Right lung (tissue), 5 donors: ENCODE data around the gene PARK7. TPM values are rescaled to one million over a fixed set of nuclear protein-coding genes. Genes with fewer than 3 reads are reported as not detected.
"Not testable (repeated sequence)": the region's sequence is repeated elsewhere in the genome, so short reads cannot be mapped to it uniquely, and the experiment has no call there.

ENCODE experiments used
- DNase-seq, 2 donors: peaks; one replicate each; pipeline ENCODE4 v3.0.0-alpha.2; 2013
- polyA plus RNA-seq, 5 donors: library from polyadenylated mRNA; unstranded; fragments of 120-200 nt; gene quantifications; one replicate each; pipeline versions ENCODE4 v1.2.1 to v1.2.3, GENCODE V29; 2013; ENCODE audit warnings: inconsistent platforms in 1 of 5, low replicate concordance in 1 of 5; ENCODE audit not compliant: insufficient read length in 5 of 5, insufficient read depth in 1 of 5

The PARK7 gene
- polyA plus RNA-seq, 5 donors: 270 to 347 (median 299) TPM

DNA sequence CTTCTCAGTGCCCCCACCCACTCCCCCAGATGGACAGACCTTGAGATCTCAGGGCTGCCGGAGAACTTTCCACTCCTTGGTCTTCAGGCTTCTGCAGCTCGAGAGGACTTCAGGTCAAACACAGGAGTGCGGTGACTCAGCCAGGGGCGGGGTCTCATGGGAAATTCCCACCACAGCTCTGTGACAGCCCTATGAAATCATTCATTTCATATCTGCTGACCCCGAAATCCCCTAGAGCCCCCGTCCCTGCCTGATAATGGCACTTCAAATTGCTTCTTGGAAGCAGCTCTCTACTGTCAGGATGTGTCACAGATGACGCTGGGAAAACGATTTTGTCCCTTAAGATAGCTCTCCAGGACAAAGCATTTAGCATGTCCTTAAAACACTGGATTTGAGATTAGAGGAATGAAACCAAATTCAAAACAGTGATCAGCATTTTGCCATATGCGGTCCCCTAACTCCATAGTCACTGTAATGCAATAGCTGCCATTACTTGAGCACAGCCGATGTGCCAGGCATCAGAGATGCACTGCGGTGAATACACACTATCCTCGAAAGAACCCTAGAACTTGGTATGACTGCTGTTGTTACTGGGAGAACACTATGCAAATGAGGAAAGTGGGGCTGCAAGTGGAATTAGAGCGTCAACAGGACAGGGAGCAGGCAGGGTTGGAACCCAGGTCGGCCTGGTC lies 20.6 kb upstream of the PARK7 start, which contains the start of gene TNFRSF9:
Gene TNFRSF9, minus strand, starts transcription at position 95 of the 692 bp plus-strand sequence. CDS start 845 bp downstream, outside the sequence.
- DNase-seq: no peak

DNA sequence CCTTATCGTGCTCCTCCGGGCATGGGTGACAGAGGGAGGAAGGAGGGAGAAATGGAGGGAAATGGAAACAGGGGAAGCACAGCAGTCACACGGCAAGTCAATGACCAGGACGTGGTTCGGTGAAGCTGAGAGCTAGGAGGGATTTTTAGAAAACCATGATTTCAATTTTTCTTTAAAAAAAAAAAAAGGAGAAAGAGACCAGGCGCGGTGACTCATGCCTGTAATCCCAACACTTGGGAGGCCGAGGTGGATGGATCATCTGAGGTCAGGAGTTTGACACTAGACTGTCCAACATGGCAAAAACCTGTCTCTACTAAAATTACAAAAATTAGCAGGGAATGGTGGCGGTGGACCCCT lies 20.1 kb upstream of the PARK7 start:
- no peak for DNase-seq

GRCh38 chr1:7942214-7942921 lies 19.1 kb upstream of the PARK7 start:
- DNase-seq: peak in 1 of 2 donors; percentile 33

- DNase-seq: no peak
These were observed 18.3 kb upstream of the PARK7 start for GRCh38 chr1:7943251-7943650.

DNA sequence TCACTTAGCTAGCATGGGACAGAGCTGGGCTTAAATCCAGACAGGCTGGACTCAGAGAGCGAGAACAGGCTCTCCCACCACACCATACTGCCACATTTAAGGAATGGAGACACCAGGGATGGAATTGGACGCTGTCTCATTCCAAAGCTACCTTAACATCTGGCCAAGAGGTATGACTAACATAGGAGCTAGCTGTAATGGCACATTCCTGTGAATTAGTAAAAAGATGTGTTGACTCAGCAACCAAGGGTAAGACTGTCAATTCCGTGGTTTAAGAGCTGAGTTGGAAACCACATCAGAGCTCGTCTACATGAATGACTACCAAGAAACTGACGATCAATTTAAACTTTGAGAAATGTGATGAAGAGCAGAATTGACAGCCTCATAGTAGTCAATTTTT lies 12.6 kb upstream of the PARK7 start:
- no peak for DNase-seq

GRCh38 chr1:7952791-7953190 lies 8.7 kb upstream of the PARK7 start:
- DNase-seq: not testable (repeated sequence)

DNA sequence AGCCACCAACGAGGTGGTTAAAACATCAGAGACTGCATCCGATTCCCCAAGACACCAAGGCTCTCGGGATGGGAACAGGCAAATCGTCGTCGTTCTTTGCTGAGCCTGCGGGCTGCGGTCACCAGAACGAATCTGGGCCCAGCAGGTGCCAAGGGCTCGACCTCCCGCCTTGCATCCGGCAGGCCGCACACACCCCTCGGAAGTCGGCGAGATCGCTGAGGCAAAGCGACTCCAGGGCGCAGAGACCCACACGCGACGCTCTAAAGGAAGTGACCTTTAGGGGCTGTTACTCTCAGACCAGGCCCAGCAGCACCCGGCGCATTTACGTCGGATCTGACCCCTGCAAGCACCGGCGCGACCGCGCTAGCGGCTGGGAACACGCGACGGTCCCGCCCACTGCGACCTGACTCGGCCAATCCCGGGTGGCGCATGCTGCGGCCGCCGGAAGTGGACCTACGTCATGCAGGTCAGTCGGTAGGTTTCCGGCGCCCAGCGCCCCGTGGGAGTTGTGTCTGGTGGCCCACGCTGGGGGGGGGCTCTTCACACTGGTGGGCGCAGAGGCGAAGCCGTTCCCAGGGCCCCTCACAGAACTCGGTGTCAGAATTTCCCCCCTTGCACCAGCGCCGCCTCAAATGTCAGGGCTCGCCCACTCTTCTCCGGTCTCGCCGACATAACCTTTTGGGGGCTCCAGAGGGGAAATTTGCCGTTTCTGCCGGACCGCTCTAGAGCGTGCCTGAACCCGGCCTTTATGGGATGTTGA lies 7.5 kb upstream of the PARK7 start:
- DNase-seq: peak; percentile 85 to 87

DNA sequence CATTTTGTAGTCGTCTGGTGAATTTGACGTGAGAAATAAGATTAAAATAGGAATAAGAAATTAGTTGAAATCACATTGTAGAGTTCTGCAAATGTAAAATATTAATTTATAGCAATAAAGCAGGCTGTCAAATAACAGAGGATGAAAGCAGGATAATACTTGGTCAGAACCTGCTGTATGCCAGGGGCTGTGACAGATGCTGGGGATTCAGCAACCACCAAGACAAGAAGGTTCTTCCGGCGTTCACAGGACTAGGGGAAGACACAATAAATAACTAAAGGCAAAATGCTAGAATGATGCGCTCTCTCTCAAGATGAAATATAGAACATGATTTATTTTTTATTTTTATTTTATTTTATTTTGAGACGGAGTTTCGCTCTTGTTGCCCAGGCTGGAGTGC lies 6.8 kb upstream of the PARK7 start:
- no peak for DNase-seq

DNA sequence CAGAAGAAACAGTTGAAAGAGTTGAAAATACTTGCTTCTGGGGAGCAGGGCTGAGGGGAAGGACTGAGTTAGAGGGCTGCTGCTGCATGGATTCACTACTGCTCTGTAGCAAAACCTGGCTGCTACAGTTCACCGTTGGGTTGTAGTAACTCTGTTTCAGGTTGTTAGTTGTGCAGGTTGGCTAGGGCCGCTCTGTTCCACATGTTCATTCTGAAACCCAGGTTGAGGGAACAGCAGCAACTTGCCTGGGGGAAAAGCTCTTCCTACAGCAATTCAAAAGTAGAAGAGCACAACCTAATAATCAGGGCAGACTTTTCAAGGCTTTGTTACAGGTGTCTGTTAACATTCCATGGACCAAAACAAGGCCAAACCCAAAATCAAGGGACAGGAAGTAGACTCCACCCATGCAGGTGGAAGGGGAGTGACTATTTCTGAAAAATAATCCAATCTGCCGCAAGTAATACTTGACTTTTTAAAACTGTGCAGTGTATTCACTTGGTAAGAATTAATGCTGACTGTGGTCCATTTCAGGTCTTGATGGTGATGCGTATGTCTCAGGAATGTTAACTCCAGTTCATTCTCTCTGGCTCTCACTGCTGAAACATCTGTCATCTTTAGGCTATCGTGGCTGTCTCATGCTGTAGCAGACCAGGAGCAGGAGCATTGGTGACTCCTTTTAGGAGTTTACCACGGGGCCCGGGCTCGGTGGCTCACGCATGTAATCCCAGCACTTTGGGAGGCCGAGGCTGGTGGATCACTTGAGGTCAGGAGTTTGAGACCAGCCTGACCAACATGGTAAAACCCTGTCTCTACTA lies 5.1 kb upstream of the PARK7 start:
- DNase-seq: no peak

- no peak for DNase-seq
These were observed 1.3 kb upstream of the PARK7 start for GRCh38 chr1:7960165-7960564.

- DNase-seq: no peak
These were observed 670 bp upstream of the PARK7 start for GRCh38 chr1:7960867-7961215.

DNA sequence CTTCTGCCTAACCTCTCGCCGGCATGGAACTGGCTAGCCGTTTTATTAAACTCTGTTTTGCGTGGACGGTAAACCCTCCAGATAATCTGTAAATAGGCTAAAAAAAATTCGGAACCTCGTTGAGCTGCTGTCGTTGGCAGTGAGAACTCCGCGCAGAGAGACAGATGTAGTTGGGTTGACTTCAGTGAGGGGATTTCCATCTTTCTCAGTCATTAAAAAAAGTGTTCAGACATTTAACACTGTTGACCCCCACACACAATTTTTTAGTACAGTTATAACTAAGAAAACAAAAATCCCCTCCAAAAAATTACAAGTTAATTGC lies 464 bp downstream of the PARK7 start:
- DNase-seq: no peak

GRCh38 chr1:7962636-7963377 lies 1.3 kb downstream of the PARK7 start:
- no peak for DNase-seq

DNA sequence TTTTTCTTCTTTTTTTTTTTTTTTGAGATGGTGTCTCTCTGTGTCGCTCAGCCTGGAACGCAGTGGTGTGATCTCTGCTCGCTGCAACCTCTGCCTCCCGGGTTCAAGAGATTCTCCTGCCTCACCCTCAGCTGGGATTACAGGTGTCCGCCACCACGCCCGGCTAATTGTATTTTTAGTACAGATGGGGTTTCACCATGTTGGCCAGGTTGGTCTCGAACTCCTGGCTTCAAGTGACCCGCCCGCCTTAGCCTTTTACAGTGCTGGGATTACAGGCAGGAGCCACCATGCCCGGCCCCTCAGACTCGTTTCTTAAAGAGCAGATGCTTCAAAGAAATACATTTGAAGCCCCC lies 1.8 kb downstream of the PARK7 start:
- DNase-seq: not testable (repeated sequence)

- DNase-seq: not testable (repeated sequence)
These were observed 2.3 kb downstream of the PARK7 start for GRCh38 chr1:7963841-7964240.

- DNase-seq: no peak
These were observed 3.0 kb downstream of the PARK7 start for GRCh38 chr1:7964476-7964875.

- DNase-seq: no peak
These were observed 5.7 kb downstream of the PARK7 start for GRCh38 chr1:7967196-7967595.

GRCh38 chr1:7967651-7968050 lies 6.1 kb downstream of the PARK7 start:
- no peak for DNase-seq

DNA sequence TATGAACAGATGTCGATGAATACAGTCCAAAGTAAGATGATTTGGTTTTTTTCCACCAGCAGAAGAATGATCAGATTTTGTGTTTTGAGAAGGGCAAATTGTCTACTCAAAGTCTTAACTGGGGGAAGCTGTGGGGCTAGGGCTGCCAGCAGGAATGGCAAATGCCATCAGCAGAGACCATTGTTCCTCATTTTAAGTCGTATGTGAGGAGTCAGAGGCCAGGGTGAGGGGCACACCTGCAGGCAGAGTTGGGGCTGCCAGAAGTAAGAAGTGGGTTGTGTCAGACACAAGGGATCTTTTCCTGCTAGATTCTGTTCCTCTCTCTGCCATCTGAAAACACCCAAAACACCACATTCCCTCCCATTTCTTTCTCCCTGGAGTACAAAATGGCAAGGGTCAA lies 8.7 kb downstream of the PARK7 start:
- no peak for DNase-seq

- DNase-seq: no peak
These were observed 9.5 kb downstream of the PARK7 start for GRCh38 chr1:7971024-7971423.

DNA sequence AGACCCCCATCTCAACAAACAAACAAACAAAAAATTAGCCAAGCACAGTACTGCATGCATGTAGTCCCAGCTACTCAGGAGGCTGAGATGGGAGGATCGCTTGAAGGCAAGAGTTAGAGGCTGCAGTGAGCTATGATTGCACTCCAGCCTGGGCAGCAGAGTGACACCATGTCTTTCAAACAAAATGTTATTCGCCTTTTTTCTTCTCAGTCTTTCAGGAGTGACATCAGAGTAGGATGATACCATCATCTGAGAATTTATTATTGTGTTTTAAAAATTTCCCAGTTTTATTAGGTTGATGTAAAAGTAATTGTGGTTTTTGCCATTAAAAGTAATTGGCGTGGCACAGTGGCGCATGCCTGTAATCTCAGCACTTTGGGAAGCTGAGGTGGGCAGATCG lies 10.8 kb downstream of the PARK7 start:
- DNase-seq: no peak

GRCh38 chr1:7973086-7973485 lies 11.6 kb downstream of the PARK7 start:
- no peak for DNase-seq
